SH-SY5Y (cell line): ENCODE data around the gene SSH3.

Source experiments
- GATA2 ChIP-seq: IDR thresholded peaks from 2 replicates; pipeline ENCODE4 v1.6.1; 2011; ENCODE audit warnings: mild to moderate bottlenecking, low read depth, low read length
- GATA3 ChIP-seq: IDR thresholded peaks from 2 replicates; pipeline ENCODE4 v1.6.1; 2011; ENCODE audit warnings: low read depth, mild to moderate bottlenecking, low read length, moderate library complexity

DNA sequence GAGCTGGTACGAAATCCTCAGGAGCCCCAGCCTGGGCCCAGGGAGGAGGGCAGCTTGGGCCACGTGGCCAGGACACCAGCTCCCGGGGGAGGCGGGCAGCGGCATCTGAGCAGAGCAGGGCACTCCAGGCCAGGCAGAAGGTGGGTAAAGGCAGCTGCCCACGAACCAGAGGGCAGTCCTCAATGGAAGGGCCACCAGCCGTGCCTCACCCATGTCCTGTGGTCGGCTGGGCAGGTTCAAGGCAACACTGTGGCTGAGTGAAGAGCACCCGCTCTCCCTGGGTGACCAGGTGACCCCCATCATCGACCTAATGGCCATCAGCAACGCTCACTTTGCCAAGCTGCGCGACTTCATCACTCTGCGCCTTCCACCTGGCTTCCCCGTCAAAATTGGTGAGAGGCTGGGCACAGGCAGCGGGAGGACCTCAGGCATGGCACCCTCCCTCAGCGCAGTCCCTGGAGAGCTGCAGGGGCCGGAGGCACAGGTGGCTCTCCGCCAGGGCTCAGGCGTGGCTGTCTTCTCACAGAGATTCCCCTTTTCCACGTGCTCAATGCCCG lies 2.5 kb upstream of the SSH3 start:
- TF ChIP-seq GATA3 (no peak), GATA2 (no peak)
